Astrocyte (in vitro differentiated cells and primary cell): ENCODE measurements around the gene LCE3C.

Source experiments
- CTCF ChIP-seq: IDR thresholded peaks from 2 replicates; pipeline ENCODE4 v1.5.1; 2011; ENCODE audit warnings: low read depth, mild to moderate bottlenecking, inconsistent platforms, low read length, moderate library complexity; ENCODE audit not compliant: insufficient read depth
- EZH2 ChIP-seq: IDR thresholded peaks from 2 replicates; pipeline ENCODE4 v1.6.1; 2012; ENCODE audit warnings: mild to moderate bottlenecking, low read length, inconsistent platforms; ENCODE audit not compliant: insufficient read depth

- TF ChIP-seq CTCF (no peak), EZH2 (no peak)
Observed at GRCh38 chr1:152645146-152645545, 45.1 kb downstream of the LCE3C start.
